IMR-90 (cell line): ENCODE results near the gene NTN4. TPM values are rescaled to one million over a fixed set of nuclear protein-coding genes. Genes with fewer than 3 reads are reported as not detected.

Source experiments
- ATAC-seq: fragments of 200-7000 bp; cut with Tn5 transposase; 2 replicates; pipeline ENCODE4 v1.9.1; 2020; ENCODE audit warnings: low read depth, mild to moderate bottlenecking, moderate library complexity
- BruUV-seq: library from RNA; stranded (reverse); fragments of 400-500 nt; replicated peaks from 2 replicates; lab custom pipeline; 2021; lab: Mats Ljungman, UMichigan
- CTCF ChIA-PET: fragments of 300-600 bp; formaldehyde crosslinking; extraction: SDS; loops from one replicate; lab custom pipeline; 2021; ENCODE audit warnings: antibody characterized with exemption; lab: Yijun Ruan, JAX
- POLR2A ChIA-PET: fragments of 300-600 bp; sonication (Branson Sonifier 250); formaldehyde crosslinking; loops from one replicate; lab custom pipeline; 2022; ENCODE audit warnings: antibody characterized with exemption; ENCODE audit not compliant: unreplicated experiment; lab: Charles Lee
- DNase-seq: peaks from one replicate; pipeline ENCODE4 v3.0.0; 2013
- H2AFZ ChIP-seq: replicated peaks from 2 replicates; pipeline ENCODE3; 2013; ENCODE audit warnings: low read length, mild to moderate bottlenecking; ENCODE audit not compliant: poor library complexity
- H2AK5ac ChIP-seq: 2 replicates; pipeline ENCODE4 v1.6.1; 2013; ENCODE audit warnings: low read depth, low read length, inconsistent platforms
- H2AK9ac ChIP-seq: replicated peaks from 2 replicates; pipeline ENCODE3; 2013; ENCODE audit warnings: mild to moderate bottlenecking, low read depth, low read length, moderate library complexity; ENCODE audit not compliant: poor library complexity
- H2BK120ac ChIP-seq: 2 replicates; pipeline ENCODE4 v1.6.1; 2013; ENCODE audit warnings: low read depth, low read length, inconsistent platforms
- H2BK15ac ChIP-seq: 3 replicates; pipeline ENCODE4 v1.6.1; 2013; ENCODE audit warnings: low read depth, low read length, inconsistent platforms
- H2BK20ac ChIP-seq: 2 replicates; pipeline ENCODE4 v1.6.1; 2013; ENCODE audit warnings: low read depth, mild to moderate bottlenecking, inconsistent platforms, low read length, moderate library complexity
- H2BK5ac ChIP-seq: 2 replicates; pipeline ENCODE4 v1.6.1; 2013; ENCODE audit warnings: mild to moderate bottlenecking, low read depth, low read length, inconsistent platforms; ENCODE audit not compliant: poor library complexity, severe bottlenecking
- H3K14ac ChIP-seq: replicated peaks from 2 replicates; pipeline ENCODE4 v1.6.1; 2013; ENCODE audit warnings: low read depth, low read length, inconsistent platforms
- H3K18ac ChIP-seq: 2 replicates; pipeline ENCODE4 v1.6.1; 2013; ENCODE audit warnings: low read depth, low read length, control low read depth
- H3K23ac ChIP-seq: 2 replicates; pipeline ENCODE4 v1.6.1; 2013; ENCODE audit warnings: low read depth, low read length, inconsistent platforms
- H3K27ac ChIP-seq: 2 replicates; pipeline ENCODE4 v1.5.1; 2013; ENCODE audit warnings: mild to moderate bottlenecking, control low read depth, low read length; ENCODE audit not compliant: insufficient read depth
- H3K27me3 ChIP-seq: 2 replicates; pipeline ENCODE4 v1.6.1; 2013; ENCODE audit warnings: low read length; ENCODE audit not compliant: control insufficient read depth, insufficient read depth
- H3K36me3 ChIP-seq: 2 replicates; pipeline ENCODE4 v1.6.1; 2013; ENCODE audit warnings: low read length, mixed read lengths; ENCODE audit not compliant: control insufficient read depth, insufficient read depth
- H3K4ac ChIP-seq: 2 replicates; pipeline ENCODE4 v1.6.1; 2013; ENCODE audit warnings: low read depth, low read length, inconsistent platforms
- H3K4me1 ChIP-seq: 2 replicates; pipeline ENCODE4 v1.6.1; 2013; ENCODE audit warnings: low read length, mixed read lengths; ENCODE audit not compliant: control insufficient read depth, insufficient read depth
- H3K4me2 ChIP-seq: 2 replicates; pipeline ENCODE4 v1.6.1; 2013; ENCODE audit warnings: low read depth, mild to moderate bottlenecking, control low read depth, low read length, moderate library complexity
- H3K4me3 ChIP-seq: 2 replicates; pipeline ENCODE4 v1.5.1; 2013; ENCODE audit warnings: low read depth, mild to moderate bottlenecking, control low read depth, low read length, moderate library complexity; ENCODE audit not compliant: insufficient read depth
- H3K56ac ChIP-seq: 2 replicates; pipeline ENCODE4 v1.6.1; 2013; ENCODE audit warnings: low read length, inconsistent platforms; ENCODE audit not compliant: insufficient read depth; ENCODE audit errors: extremely low read depth
- H3K79me1 ChIP-seq, 2 experiments: 2 replicates each; pipeline ENCODE4 v1.6.1; 2013; ENCODE audit warnings: low read length in 2 of 2, inconsistent platforms in 1 of 2, low read depth in 1 of 2
- H3K9ac ChIP-seq: 2 replicates; pipeline ENCODE4 v1.6.1; 2013; ENCODE audit warnings: low read depth, low read length, control low read depth
- H3K9me1 ChIP-seq: 2 replicates; pipeline ENCODE4 v1.6.1; 2013; ENCODE audit warnings: low read length, inconsistent platforms; ENCODE audit not compliant: insufficient read depth
- H3K9me3 ChIP-seq: 2 replicates; pipeline ENCODE4 v1.6.1; 2013; ENCODE audit warnings: low read length; ENCODE audit not compliant: control insufficient read depth, insufficient read depth
- H4K20me1 ChIP-seq: 2 replicates; pipeline ENCODE4 v1.6.1; 2013; ENCODE audit warnings: low read length, inconsistent platforms; ENCODE audit not compliant: insufficient read depth
- H4K5ac ChIP-seq: 2 replicates; pipeline ENCODE4 v1.6.1; 2013; ENCODE audit warnings: mild to moderate bottlenecking, low read depth, low read length, control low read depth
- H4K8ac ChIP-seq, 2 experiments: 2 replicates each; pipeline ENCODE4 v1.6.1; 2013; ENCODE audit warnings: low read depth in 2 of 2, low read length in 2 of 2, control low read depth in 1 of 2, inconsistent platforms in 1 of 2
- H4K91ac ChIP-seq: 2 replicates; pipeline ENCODE4 v1.6.1; 2013; ENCODE audit warnings: low read depth, low read length, inconsistent platforms; ENCODE audit not compliant: insufficient read depth
- MAFK ChIP-seq: IDR thresholded peaks from 2 replicates; pipeline ENCODE4 v1.6.1; 2012; ENCODE audit warnings: low read depth, low read length, improper control_type of control experiment
- RCOR1 ChIP-seq: IDR thresholded peaks from 2 replicates; pipeline ENCODE4 v1.6.1; 2012; ENCODE audit warnings: mild to moderate bottlenecking, low read length, improper control_type of control experiment; ENCODE audit not compliant: insufficient replicate concordance
- USF2 ChIP-seq: fragments of 150-350 bp; IDR thresholded peaks from 2 replicates; pipeline ENCODE4 v1.6.1; 2017; ENCODE audit warnings: mild to moderate bottlenecking, antibody characterized with exemption, low read length, low read depth
- WGBS, 2 experiments: methylation state at CpG; one replicate each; pipeline versions ENCODE4 v1.1.5 to v1.1.7; 2013; ENCODE audit warnings: missing lambda C conversion rate in 2 of 2; ENCODE audit not compliant: insufficient read length in 1 of 2; ENCODE audit errors: extremely low coverage in 2 of 2; 5-methylcytosine and 5-hydroxymethylcytosine counted together
- dilution Hi-C: fragments of 300-500 bp; cut with HindIII; formaldehyde crosslinking; loops from one replicate; pipeline ENCODE4 v1.14.3; 2018; ENCODE audit warnings: low sequenced_read_pairs; ENCODE audit not compliant: unreplicated experiment
- in situ Hi-C: fragments of 300-500 bp; cut with MboI; formaldehyde crosslinking; loops from 3 replicates; pipeline ENCODE4 v1.14.3; 2019; ENCODE audit warnings: low sequenced_read_pairs, inconsistent platforms, mixed read lengths
- intact Hi-C: fragments of 100-400 bp; cut with micrococcal nuclease; formaldehyde crosslinking; loops from 2 replicates; pipeline ENCODE4 v1.10.0; 2022
- polyA plus RNA-seq, 3 experiments: library from polyadenylated mRNA; depleted of rRNA; stranded (reverse); fragments of >200 nt; gene quantifications; 2 replicates each; pipeline ENCODE4 v1.2.3, GENCODE V29; 2012; ENCODE audit warnings: low replicate concordance in 1 of 3
- total RNA-seq: library from RNA; depleted of rRNA; stranded (reverse); fragments of >200 nt; gene quantifications from 2 replicates; pipeline ENCODE4 v1.2.3, GENCODE V29; 2012

The NTN4 gene
- total and polyA plus RNA-seq, 2 of the 4 experiments (the other 2 are of a cell fraction), result 54.6 to 56.6 TPM

- POLR2A ChIA-PET, result no interaction called here
- BruUV-seq, result no TSS peak
- no peak overlapping the region; the same call in 1 of the 2 replicates for H4K5ac ChIP-seq
- TF ChIP-seq USF2 (no peak), RCOR1 (no peak), MAFK (no peak)
- CTCF ChIA-PET, result no interaction called here
- peak overlapping the region; percentile 16; the same call in 1 of the 2 replicates for H3K4me3 ChIP-seq
- peaks cover 11% of the 10 kb centered on the region for H3K36me3 ChIP-seq
- H3K9ac ChIP-seq, result peak overlapping the region; percentile 74
- peak overlapping the region; percentile 85 for H2BK20ac ChIP-seq
- H3K4me2 ChIP-seq, result peak overlapping the region; percentile 87
- H2BK5ac ChIP-seq, result peak overlapping the region; percentile 35
- peaks cover 10% of the 10 kb centered on the region for H3K9me1 ChIP-seq
- peaks cover 8% of the 10 kb centered on the region for H3K27me3 ChIP-seq
- H4K91ac ChIP-seq, result peak overlapping the region; percentile 19; the same call in 1 of the 2 replicates
- no peak overlapping the region for H2AK9ac ChIP-seq
- H2BK120ac ChIP-seq, result peak overlapping the region; percentile 78
- no CpG with 5 or more reads among the region's 1 CpG for WGBS, 2 experiments
- H3K56ac ChIP-seq, result peak overlapping the region; percentile 49; the same call in 1 of the 2 replicates
- in situ Hi-C loops (no loop called here), intact Hi-C loops (no loop called here), dilution Hi-C loops (no loop called here)
- peak overlapping the region; percentile 12 for H3K4ac ChIP-seq
- H2AFZ ChIP-seq, result no peak overlapping the region
- H3K14ac ChIP-seq, result peak overlapping the region; percentile 30; the same call in 1 of the 2 replicates
- H3K18ac ChIP-seq, result peak overlapping the region; percentile 24
- DNase-seq (peak; percentile 68), ATAC-seq (no peak)
- peaks cover 18% of the 10 kb centered on the region for H3K4me1 ChIP-seq
- H3K23ac ChIP-seq, result peak overlapping the region; percentile 79; the same call in 1 of the 2 replicates
- peak overlapping the region; percentile 12; the same call in 1 of the 3 replicates for H2BK15ac ChIP-seq
- no peaks in the 10 kb centered on the region for H3K9me3 ChIP-seq
- peaks cover 9% of the 10 kb centered on the region; the same call in 1 of the 2 replicates for H4K20me1 ChIP-seq
- H3K79me1 ChIP-seq, result peaks cover 23 to 41% of the 10 kb centered on the region in 2 experiments; a peak in 3 of 4 replicates
- H2AK5ac ChIP-seq, result peak overlapping the region; percentile 31; the same call in 1 of the 2 replicates
- peak overlapping the region in 1 of 2 experiments; percentile 39; a peak in 1 of 4 replicates for H4K8ac ChIP-seq
- peak overlapping the region; percentile 37; the same call in 1 of the 2 replicates for H3K27ac ChIP-seq
Measured at GRCh38 chr12:95788637-95789036, 1.9 kb downstream of the NTN4 start.
